Adrenal gland (tissue), 12 donors: ENCODE results near the gene PLOD3. TPM values are rescaled to one million over a fixed set of nuclear protein-coding genes. Genes with fewer than 3 reads are reported as not detected.

Source experiments
- DNase-seq, 7 donors: peaks; one replicate each; pipeline ENCODE4 v3.0.0-alpha.2; 2019 to 2020
- H3K27ac ChIP-seq, 5 donors: fragments of 200-600 bp; sonication (generic) in 4 of 5; 1 replicate in 3 of 5; 2 replicates in 2 of 5; pipeline versions ENCODE4 v1.5.1 to v1.8.0; 2016 to 2020; ENCODE audit warnings: mild to moderate bottlenecking in 1 of 5
- H3K27me3 ChIP-seq: fragments of 200-600 bp; 2 replicates; pipeline ENCODE4 v1.8.0; 2021
- H3K36me3 ChIP-seq, 2 donors: fragments of 200-600 bp; replicated peaks in 1 of 2; 1 replicate in 1 of 2; 2 replicates in 1 of 2; pipeline versions ENCODE4 v1.5.1 to v1.8.0; 2018 to 2022
- H3K4me1 ChIP-seq, 2 donors: fragments of 200-600 bp; replicated peaks in 1 of 2; 1 replicate in 1 of 2; 2 replicates in 1 of 2; pipeline versions ENCODE4 v1.5.1 to v1.8.0; 2018 to 2021
- H3K4me3 ChIP-seq, 4 donors: fragments of 200-600 bp; sonication (generic) in 3 of 4; one replicate each; pipeline ENCODE4 v1.5.1; 2016 to 2018
- H3K9me3 ChIP-seq, 3 donors: fragments of 200-600 bp; sonication (generic) in 1 of 3; replicated peaks in 1 of 3; 1 replicate in 2 of 3; 2 replicates in 1 of 3; pipeline versions ENCODE4 v1.5.1 to v1.8.0; 2016 to 2021
- POLR2A ChIP-seq, 2 donors: fragments of 450-650 bp; IDR thresholded peaks; one replicate each; pipeline ENCODE4 v1.6.1; 2017; ENCODE audit warnings: antibody characterized with exemption in 2 of 2, mild to moderate bottlenecking in 2 of 2, moderate library complexity in 1 of 2
- WGBS, 4 donors: extraction: QIAGEN DNeasy Blood & Tissue Kit in 2 of 4; methylation state at CpG; one replicate each; pipeline versions ENCODE4 v1.1.5 to v1.1.7; 2013 to 2017; 5-methylcytosine and 5-hydroxymethylcytosine counted together
- intact Hi-C, 2 donors: fragments of 100-400 bp; cut with DNase I; formaldehyde crosslinking; loops; one replicate each; pipeline versions ENCODE4 v1.14.1 to v1.15.0; 2022 to 2023
- polyA plus RNA-seq, 3 donors: library from polyadenylated mRNA; stranded (reverse); fragments of 200-250 nt in 2 of 3; fragments of 350-450 nt in 1 of 3; fragmentation: Illumina TruSeq in 1 of 3; extraction: RNeasy Lipid Tissue Mini Kit (QIAGEN cat#74804) in 1 of 3; gene quantifications; one replicate each; pipeline ENCODE4 v1.2.3, GENCODE V29; 2013 to 2014
- total RNA-seq, 9 donors: library from RNA; depleted of rRNA in 4 of 9; stranded (reverse); fragments of >200 nt in 4 of 9; fragments of 120-200 nt in 1 of 9; fragmentation: NEBNext Ultra II Directional in 1 of 9; extraction: Animal tissue kit (Norgen Biotek cat#: 25700) in 1 of 9; gene quantifications; one replicate each; pipeline versions ENCODE4 v1.1.0 to v1.2.4, GENCODE V29; 2013 to 2023
- TF ChIP-seq, protein P1 (sequence below), 6 experiments: fragments of 450-650 bp in 4 of 6; fragments of 200-600 bp in 2 of 6; sonication (generic) in 1 of 6; IDR thresholded peaks; 1 replicate in 5 of 6; 2 replicates in 1 of 6; pipeline versions ENCODE4 v1.5.1 to v1.8.0; 2016 to 2021; ENCODE audit warnings: antibody characterized with exemption in 6 of 6, mild to moderate bottlenecking in 2 of 6, moderate library complexity in 1 of 6
- donor health status: healthy with polysubstance abuse.
- donor health status: Bipolar disorder and iron deficiency.
- donor health status: DM: yes; HTN: yes; CAD: no.
- donor health status: DM: no; HTN: no; CAD: no.
- donor health status: DM: no; HTN: no; CAD: no.
- donor health status: DM: yes; HTN: yes; CAD: no.

The PLOD3 gene
- total and polyA plus RNA-seq, 12 donors: 24.1 to 62.2 (median 51.4) TPM

DNA sequence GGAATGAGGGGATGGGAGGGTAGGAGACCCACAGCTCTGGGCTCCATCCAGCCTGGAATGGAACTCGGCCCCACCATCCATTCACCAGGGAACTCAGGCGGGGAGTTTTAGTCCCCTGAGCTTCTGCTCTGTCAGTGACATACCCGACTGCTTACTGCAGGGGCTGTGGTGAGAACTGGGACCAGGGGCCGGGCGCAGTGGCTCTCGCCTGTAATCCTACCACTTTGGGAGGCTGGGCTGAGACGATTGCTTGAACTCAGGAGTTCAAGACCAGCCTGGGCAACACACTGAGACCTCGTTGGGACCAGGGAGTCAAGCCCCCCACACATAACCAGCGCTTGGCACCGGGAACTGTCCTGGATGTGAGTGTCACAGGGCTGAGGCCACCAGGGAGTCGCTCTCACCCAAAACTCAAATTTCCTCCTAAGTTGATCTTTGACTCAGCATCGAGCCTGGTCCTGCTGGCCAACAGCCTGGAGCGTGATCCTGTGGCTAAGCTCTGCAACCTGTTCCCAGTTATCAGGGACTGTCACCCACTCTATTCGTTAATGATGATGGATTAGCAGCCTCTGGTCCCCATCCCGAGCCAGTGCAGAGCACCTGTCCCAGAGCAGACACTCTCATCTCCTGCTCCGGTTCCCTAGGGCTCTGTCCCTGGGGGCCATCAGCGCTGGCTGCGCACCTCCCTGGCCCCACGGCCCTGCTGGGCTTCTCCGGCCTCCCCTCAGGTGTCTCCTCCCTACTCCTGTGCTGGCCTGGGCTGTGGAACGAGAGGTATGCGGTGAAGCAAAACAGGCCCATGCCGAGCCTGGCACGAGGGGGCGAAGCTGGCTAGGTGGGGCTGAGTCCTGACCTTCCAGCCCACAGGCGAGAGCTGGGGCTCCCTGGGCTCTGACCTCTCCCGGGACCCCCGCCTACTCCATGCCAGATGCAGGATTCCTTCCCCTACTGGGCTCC lies 21.1 kb upstream of the PLOD3 start:
- H3K36me3 ChIP-seq: peaks cover 0 to 27% of the 10 kb centered on the region in 2 donors
- no peak for TF ChIP-seq POLR2A (IDR thresholded peaks at IDR 0.05)
- TF ChIP-seq, protein P1, sequence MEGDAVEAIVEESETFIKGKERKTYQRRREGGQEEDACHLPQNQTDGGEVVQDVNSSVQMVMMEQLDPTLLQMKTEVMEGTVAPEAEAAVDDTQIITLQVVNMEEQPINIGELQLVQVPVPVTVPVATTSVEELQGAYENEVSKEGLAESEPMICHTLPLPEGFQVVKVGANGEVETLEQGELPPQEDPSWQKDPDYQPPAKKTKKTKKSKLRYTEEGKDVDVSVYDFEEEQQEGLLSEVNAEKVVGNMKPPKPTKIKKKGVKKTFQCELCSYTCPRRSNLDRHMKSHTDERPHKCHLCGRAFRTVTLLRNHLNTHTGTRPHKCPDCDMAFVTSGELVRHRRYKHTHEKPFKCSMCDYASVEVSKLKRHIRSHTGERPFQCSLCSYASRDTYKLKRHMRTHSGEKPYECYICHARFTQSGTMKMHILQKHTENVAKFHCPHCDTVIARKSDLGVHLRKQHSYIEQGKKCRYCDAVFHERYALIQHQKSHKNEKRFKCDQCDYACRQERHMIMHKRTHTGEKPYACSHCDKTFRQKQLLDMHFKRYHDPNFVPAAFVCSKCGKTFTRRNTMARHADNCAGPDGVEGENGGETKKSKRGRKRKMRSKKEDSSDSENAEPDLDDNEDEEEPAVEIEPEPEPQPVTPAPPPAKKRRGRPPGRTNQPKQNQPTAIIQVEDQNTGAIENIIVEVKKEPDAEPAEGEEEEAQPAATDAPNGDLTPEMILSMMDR (IDR thresholded peaks at IDR 0.05): no peak
- H3K9me3 ChIP-seq: no peaks in the 10 kb centered on the region
- peak in 2 of 7 donors; percentile 18 to 26 for DNase-seq
- no peaks in the 10 kb centered on the region for H3K27me3 ChIP-seq
- peak overlapping the region; percentile 23 to 88 (median 55) for H3K27ac ChIP-seq
- WGBS, 4 donors: 59 to 67% (median 64%) methylated on average over 11 to 28 of the region's 28 CpGs
- H3K4me3 ChIP-seq: no peak overlapping the region
- intact Hi-C loops: no loop called here
- peaks cover 21 to 22% of the 10 kb centered on the region in 2 donors for H3K4me1 ChIP-seq

DNA sequence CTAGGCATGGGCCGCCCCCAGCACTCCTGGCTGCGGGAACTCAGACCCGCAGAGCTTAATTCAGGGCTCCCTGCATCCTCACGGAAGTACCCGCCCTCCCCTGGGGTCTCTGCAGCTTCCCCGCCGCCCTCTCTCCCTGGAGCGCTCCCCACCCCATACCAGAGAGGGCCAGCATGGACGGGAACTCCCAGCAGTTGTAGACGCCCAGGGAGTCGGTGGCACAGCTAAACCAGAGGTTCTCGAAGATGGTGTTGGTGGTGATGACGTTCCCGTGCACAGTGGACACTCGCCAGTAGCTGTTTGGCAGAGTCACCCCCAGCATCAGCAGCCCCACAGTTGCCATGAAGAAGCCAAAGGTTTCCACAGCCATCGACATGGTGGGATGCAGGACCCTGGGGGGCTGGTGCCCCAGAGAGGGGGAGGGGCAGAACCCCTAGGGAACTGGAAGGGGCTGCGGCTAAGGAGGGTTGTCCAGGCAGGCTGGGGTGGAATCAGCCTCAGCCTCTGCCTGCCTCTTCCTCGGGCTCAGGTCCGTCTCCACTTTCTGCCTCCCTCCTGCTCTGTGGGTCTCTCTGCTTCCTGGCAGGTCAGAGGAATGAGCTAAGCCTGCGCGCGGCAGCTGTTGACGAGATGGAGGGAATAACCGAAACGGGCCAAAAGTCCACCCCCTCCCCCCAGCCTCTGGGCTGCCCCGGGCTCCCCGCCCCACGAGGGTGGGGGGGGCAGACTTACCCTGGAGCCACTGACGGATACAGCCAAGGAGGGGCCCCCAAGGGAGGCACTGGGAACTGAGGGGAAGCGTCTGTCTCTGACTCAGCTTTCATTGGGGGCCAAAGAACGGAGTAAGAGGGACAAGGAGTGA lies 20.1 kb upstream of the PLOD3 start, which contains the start of gene CLDN15:
TSS of gene CLDN15 (minus strand) at position 597 of the 862 bp plus-strand sequence. CDS start at position 376, 221 bp downstream.
- peak within 1 kb of the TSS in 4 of 5 donors; percentile 23 to 88 (median 56) for H3K27ac ChIP-seq
- peak in 4 of 7 donors; percentile 13 to 69 (median 31) for DNase-seq
- intact Hi-C loops: no loop called here
- H3K4me3 ChIP-seq: no peak within 1 kb of the TSS
- H3K36me3 ChIP-seq: peaks cover 0 to 27% of the 10 kb centered on the region in 2 donors
- TF ChIP-seq, protein P1 (IDR thresholded peaks at IDR 0.05): no peak
- no peak for TF ChIP-seq POLR2A (IDR thresholded peaks at IDR 0.05)
- WGBS, 4 donors: 55 to 64% (median 63%) methylated on average over 19 to 31 of the region's 31 CpGs
- peaks cover 16 to 20% of the 10 kb centered on the region in 2 donors for H3K4me1 ChIP-seq
- no peaks in the 10 kb centered on the region for H3K27me3 ChIP-seq
- no peaks in the 10 kb centered on the region for H3K9me3 ChIP-seq

DNA sequence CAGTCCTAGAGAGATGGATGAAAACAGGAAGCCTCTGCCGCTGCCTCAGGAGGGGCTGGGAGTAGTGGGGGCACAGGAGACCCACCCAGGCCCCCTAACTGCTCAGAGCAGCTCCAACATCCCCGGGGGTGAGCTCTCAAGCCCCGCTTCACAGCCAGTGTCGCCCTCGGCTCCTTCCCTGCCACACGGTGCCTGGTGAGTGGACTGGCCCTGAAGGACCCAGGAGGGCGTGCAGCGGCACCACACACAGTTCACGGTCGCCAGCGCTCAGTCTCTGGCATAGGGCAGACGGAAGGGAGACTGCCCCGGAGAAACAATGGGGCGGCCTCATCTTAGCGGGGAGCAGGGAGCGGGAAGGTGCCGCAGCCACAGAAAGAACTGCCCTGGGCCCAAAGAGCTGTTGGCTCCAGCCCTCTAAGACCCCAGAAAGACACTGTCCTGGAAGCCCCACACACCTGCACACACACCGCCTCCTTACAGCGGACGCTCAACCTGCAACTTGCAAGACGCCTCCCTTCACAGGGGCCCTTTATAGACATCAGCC lies 19.0 kb upstream of the PLOD3 start:
- DNase-seq: peak in 1 of 7 donors; percentile 15
- Histone ChIP-seq H3K4me3 (no peak overlapping the region), H3K36me3 (peaks cover 0 to 27% of the 10 kb centered on the region in 2 donors), H3K4me1 (peaks cover 16 to 30% of the 10 kb centered on the region in 2 donors), H3K9me3 (no peaks in the 10 kb centered on the region), H3K27me3 (no peaks in the 10 kb centered on the region), H3K27ac (no peak overlapping the region)
- TF ChIP-seq, protein P1 (IDR thresholded peaks at IDR 0.05): no peak
- TF ChIP-seq POLR2A (IDR thresholded peaks at IDR 0.05): no peak
- 81 to 96% (median 86%) methylated on average over 8 to 21 of the region's 21 CpGs for WGBS, 4 donors
- intact Hi-C loops: no loop called here
